ENCODE results near the gene BTNL9.
"Not testable (repeated sequence)": the region's sequence is repeated elsewhere in the genome, so short reads cannot be mapped to it uniquely, and the experiment has no call there.

BTNL9 gene

DNA sequence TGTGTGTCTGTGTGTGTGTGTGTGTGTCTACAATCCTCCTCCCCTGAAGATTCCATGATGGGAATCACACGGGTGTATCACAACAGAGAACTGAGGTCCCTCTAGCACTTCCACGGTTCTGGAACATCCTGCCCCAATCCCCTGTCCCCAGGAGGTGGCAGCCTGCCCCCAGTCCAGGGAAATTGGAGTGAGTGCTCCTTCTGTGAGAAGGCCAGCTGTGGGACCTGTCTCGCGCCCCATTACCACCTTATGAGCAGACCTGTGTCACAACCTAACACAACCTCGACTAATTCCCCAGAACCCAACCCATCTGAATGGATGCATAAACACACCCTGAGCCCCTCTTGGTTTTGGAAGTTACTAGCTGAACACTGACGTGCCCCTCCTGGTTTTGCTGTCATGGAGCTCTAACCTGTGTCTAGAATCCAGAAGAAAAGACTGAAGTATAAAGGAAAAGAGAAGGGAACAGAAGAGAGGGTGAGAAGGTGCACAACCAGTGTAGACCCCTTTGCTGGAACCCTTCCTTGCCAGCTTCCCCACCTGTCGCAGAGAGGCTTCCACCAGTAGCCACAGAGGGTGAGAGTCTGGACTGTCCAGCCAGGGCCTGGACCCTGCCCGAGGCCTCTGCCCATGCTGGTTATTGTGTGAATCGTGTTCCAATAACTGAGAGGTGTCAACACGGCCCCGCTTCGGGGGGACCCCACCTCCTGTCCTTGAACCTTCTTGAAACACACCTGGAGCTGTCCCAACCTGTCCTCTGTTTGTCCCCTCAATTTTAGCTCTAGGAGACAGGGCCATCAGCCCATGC, 3.4 kb downstream of the BTNL9 start:
- no peak for DNase-seq (ENCODE audit: low read depth)

DNA sequence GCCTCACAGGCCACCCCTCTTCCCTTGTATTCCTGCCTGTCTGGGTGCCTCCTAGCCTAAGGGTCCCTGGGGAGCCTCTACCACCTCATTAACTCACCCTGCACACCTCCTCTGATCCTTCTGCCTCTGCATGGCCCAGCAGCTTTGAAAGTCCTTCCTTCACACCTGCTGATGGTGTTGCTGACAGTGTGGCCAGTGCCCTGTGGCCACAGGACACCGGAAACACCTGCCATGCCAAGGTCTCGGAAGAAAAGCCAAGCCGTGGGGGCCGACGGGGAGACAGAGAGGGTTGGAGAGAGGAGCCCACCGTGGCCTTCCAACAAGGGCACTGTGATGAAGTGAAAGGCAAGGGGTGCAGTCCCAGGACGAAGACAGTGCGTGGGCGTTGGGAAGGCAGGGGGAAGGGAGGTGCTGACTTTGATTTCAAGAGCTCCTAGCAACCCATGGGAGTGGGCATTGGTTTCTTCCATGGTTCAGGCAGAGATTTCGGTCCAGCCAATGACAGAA, 4.1 kb downstream of the BTNL9 start:
- no peak for DNase-seq (ENCODE audit: low read depth)

DNA sequence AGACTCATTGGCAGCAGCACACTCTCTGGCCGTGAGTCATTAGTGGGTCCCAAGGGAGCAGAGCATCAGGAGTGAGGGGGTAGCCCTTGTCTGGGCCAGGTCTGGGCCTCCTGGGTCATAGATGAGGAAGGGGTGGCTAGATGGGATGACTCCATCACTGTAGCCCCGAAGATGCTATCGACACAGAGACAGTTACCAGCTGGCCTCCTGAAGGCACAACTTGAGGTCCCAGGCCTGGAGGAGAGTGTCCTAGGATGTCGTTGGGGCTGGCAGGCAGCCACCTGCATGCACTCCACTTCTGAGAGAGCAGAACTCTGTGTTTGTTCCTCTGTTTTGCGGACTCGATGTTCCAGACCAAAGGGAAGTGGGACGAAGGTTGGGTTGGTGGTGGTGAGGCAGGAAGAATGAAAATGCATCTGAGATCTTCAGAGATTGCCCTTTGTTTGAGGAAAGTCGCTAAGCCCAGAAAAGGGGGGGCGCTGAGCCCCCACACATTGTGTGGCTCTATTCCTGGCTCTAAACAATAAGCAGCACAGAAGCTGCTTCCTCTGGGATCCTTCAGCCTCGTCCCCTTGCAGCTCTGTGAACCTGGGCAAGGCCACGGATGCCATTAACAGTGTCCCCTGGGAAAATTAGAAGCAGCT, 4.7 kb downstream of the BTNL9 start:
- no peak for DNase-seq (ENCODE audit: low read depth)

DNA sequence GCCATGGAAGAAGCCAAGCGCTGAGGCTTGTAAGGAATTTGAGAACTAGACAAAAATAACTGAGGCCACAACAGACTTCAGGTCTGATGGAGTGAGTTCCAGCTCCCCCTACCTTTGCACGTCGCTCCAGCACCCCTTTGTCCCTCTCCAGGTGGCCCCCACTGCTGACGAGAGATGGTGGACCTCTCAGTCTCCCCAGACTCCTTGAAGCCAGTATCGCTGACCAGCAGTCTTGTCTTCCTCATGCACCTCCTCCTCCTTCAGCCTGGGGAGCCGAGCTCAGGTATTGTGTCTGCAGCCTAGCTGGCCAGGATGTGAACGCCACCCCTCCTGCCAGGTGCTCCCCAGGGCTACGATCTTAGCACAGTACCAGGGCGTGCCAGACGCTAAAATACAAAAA, 5.2 kb downstream of the BTNL9 start:
- DNase-seq (ENCODE audit: low read depth) = no peak

DNA sequence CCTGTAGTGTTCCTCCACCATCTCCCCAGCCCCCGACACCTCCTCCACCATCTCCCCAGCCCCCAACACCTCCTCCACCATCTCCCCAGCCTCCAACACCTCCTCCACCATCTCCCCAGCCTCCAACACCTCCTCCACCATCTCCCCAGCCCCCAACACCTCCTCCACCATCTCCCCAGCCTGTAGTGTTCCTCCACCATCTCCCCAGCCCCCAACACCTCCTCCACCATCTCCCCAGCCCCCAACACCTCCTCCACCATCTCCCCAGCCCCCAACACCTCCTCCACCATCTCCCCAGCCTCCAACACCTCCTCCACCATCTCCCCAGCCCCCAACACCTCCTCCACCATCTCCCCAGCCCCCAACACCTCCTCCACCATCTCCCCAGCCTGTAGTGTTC, 5.8 kb downstream of the BTNL9 start:
- not testable (repeated sequence) for DNase-seq (ENCODE audit: low read depth)

DNA sequence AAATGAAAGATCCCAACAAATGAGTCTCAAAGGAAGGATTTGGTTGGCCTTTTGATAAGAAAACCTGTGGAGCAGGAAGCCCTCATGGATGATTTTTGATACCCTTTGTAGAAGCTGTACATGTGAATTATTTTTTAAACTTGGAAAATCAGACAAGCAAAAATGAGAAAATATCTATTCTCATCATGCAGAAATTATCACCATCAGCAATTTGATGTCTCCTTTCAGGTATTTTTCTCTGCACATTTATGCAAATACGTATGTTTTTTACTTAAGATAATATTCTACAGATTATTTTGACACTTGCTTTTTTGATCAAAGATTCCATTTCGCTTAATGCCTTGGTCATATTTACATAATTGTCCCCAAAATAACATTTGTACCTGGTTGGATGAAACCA, 7.2 kb downstream of the BTNL9 start:
- DNase-seq (ENCODE audit: low read depth) = no peak

DNA sequence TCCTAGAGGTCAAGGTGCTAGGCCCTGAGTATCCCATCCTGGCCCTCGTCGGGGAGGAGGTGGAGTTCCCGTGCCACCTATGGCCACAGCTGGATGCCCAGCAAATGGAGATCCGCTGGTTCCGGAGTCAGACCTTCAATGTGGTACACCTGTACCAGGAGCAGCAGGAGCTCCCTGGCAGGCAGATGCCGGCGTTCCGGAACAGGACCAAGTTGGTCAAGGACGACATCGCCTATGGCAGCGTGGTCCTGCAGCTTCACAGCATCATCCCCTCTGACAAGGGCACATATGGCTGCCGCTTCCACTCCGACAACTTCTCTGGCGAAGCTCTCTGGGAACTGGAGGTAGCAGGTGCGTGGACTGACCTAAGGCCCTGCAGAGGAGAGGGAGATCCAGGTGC, 7.9 kb downstream of the BTNL9 start:
- DNase-seq (ENCODE audit: low read depth) = no peak

DNA sequence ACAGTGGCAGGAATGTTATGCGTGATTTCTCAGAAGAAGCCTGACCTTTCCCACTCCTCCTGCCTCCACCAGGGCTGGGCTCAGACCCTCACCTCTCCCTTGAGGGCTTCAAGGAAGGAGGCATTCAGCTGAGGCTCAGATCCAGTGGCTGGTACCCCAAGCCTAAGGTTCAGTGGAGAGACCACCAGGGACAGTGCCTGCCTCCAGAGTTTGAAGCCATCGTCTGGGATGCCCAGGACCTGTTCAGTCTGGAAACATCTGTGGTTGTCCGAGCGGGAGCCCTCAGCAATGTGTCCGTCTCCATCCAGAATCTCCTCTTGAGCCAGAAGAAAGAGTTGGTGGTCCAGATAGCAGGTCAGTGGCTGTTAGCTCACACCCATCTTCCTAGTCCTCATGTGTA, 9.9 kb downstream of the BTNL9 start:
- no peak for DNase-seq (ENCODE audit: low read depth)

DNA sequence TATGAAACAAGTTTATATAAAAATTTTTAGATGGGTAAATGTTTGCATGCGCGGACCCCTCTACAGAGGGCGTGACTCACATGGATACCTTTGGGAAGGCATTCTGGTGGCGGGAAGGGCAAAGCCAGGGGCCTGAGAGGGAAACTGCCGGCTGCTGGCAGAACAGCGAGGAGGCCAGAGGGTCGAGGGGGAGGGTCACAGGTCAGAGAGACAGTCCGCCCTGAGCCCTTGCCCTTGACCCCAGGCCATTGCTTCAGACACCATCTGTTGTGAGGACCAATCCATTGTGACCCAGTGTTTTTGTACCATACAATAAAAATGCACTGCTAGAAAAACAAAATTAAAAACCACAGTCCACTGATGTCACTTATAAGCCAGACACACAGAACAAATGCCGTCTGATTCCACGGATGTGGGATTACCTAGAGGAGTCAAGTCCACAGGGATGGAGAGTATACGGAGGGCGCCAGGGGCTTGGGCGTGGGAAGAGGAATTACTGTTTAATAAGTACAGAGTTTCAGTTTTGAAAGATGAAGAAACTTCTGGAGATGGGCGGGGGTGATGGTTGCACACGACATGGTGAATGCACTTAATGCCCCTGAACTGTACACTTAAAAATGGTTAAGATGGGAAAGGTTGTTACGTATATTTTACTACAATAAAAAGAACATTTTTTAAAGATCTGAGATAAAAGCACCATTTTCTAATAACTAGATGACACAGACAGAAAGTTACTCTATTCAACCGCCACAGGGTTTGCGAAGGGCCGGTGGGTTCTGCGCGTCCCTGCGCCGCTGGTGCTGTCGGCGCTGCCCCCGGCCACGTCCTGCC, 12.0 kb downstream of the BTNL9 start:
- DNase-seq (ENCODE audit: low read depth) = no peak

DNA sequence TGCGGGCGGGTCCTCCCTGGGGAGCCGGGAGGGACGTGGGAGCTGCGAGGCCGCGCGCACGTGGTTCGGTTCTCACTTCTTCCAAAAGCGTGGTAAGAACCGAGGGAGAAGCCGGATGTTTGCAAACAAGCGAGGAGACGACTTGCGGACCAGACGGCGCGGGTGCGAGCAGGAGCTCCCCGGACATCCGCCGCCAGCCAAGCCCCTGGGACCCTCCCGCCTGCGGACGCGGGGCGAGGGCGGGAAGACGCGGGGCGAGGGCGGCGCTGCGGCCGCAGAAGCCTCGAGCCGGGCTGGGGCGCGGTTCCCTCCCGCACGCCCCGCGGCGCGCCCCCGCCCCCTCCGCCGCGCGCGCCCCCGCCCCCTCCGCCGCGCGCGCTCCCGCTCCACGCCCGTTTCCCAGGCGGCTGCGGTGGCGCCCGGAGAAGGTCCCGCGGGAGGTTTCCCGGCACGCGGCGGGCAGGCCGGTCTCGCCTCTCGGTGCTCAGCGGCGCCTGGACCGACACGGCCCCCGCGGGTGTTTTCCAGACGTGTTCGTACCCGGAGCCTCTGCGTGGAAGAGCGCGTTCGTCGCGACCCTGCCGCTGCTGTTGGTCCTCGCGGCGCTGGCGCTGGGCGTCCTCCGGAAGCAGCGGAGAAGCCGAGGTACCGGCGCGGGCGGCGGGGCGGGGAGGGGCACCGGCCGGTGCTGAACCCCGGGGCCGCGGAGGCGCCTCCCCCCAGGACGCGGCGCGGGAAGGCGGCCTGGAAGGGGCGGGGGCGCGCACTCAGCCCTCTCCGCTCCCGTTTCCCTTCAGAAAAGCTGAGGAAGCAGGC, 12.8 kb downstream of the BTNL9 start:
- DNase-seq (ENCODE audit: low read depth) = no peak

DNA sequence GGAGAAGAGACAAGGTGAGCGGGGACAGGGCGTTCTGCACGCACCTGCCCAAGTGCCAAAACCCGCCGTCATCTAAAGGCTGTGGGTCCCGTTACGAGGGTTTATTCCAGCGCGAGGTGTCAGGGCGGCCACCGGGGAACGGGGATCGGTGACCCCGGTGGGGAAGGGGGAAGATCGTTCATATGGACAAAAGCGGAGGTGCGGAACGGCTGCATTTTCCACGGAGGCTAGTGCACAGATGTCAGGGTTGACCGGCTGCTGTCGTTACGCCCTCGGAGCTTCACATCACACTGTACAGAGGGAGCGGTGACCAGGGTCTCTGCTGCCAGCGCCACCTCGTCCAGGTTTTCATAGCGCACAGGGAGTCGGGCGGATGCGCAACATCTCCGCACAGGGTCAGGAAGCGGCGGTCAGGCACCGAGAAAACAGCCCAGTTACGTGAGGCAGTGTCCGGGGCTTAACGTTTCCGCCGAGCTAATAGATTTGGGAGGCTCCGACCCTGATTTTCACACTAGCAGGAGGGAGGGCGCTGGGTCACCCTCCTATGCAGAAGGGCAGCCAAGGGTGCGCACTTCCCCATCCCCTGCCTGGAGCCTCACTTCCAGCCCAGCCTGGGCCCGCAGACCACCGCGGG, 13.5 kb downstream of the BTNL9 start:
- no peak for DNase-seq (ENCODE audit: low read depth)

DNA sequence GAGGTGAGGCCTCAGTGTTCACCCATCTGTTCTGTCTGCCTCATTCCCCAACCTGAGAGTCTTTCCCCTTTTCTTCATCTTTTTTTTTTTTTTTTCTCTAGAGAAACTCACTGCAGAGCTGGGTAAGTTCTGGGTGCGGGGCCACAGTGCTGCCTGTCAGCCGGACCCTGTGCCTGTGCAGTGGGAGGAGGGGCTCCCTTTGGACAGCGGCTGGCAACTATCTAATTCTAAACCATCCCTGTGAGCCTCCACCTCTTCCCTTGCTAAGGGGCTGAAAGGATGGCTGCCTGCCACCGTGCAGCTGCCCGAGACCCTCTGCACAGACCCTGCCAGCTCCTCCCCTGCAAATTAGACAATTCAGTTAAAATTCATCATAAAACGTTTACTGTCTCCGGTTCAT, 14.1 kb downstream of the BTNL9 start:
- no peak for DNase-seq (ENCODE audit: low read depth)

DNA sequence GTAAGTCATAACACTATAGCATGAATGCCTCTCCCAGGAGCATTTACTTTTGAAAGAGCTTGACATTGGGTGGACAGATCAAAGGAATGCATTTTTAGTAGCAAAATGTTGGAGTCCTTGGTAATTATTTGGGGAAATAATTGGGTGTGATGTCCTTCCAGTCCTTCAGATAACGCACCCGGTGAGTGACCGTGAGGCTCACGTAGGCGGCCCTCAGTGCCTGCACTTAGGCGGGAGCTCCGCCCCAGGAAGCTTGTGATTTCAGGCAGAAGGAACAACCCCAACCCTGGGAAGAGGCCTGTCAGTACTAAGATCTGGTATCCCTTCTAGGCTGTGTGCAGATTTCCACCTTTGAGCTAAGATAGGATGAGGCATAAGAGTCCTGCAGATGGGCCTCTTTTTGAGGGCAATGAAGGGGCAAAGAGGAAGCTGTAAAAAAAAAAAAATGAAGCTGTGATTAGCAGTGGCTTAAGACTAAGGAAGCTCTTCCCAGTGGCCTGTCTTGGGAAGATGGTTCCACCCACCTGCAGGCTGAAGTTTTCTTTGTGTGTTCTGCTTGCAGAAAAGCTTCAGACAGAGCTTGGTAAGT, 14.9 kb downstream of the BTNL9 start:
- no peak for DNase-seq (ENCODE audit: low read depth)

DNA sequence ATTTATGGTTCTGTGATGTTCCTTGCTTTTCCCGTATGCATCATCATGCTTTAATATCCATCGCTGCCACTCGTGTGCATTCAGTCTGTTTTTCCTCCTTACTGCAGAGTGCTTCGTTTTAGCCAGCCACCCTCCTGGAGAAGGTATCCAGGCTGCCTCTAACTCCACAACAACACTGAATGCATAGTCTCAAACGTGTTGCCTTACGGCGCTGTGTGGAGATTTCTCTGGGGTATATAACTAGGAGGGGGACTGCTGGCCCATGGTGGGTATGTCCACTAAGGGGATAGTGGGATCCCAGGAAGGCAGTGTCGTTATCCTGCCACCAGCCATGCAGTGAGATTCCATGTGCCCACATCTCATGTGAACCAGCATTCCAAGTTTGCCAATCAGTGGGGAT, 16.4 kb downstream of the BTNL9 start:
- DNase-seq (ENCODE audit: low read depth) = no peak

DNA sequence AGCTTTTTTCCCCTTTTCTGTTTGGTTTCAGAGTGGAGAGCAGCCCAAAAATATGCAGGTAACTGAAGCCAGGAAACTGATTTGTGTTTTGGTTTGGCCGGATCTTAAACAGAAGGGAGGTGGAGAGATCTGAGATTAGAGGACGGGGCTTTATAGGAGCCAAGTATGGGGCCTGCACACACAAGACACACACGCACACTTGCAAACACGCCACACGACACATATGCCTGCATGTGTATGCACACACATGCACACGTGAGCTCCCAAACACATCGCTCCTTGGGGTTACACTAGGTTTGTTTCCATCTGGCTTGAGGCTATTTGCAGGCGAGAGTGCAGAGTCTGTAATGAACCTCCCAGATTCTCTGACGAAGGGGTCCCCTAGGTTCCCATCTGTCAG, 18.3 kb downstream of the BTNL9 start:
- no peak for DNase-seq (ENCODE audit: low read depth)

DNA sequence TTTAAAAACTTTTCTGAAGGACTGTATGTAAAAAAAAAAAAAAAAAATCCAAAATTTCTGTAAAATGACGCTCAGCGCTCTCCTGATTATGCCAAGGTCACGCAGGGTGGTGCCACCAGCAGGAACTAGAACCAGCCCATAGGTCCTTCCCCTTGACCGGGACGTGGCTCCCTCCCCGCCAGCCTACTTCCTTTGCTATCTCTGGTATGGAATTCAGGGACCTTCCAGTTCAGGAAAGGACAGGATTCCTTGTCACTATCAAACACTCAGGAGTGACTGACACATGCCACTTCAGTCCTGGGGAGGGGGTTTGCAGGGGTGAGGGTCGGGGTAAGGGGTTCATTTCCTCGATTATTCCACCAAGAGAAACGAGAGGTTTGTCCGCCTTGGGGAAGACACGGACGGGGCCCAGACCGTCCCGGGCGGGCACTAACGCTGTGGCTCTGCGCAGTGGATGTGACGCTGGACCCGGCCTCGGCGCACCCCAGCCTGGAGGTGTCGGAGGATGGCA, 18.8 kb downstream of the BTNL9 start:
- no peak for DNase-seq (ENCODE audit: low read depth)

DNA sequence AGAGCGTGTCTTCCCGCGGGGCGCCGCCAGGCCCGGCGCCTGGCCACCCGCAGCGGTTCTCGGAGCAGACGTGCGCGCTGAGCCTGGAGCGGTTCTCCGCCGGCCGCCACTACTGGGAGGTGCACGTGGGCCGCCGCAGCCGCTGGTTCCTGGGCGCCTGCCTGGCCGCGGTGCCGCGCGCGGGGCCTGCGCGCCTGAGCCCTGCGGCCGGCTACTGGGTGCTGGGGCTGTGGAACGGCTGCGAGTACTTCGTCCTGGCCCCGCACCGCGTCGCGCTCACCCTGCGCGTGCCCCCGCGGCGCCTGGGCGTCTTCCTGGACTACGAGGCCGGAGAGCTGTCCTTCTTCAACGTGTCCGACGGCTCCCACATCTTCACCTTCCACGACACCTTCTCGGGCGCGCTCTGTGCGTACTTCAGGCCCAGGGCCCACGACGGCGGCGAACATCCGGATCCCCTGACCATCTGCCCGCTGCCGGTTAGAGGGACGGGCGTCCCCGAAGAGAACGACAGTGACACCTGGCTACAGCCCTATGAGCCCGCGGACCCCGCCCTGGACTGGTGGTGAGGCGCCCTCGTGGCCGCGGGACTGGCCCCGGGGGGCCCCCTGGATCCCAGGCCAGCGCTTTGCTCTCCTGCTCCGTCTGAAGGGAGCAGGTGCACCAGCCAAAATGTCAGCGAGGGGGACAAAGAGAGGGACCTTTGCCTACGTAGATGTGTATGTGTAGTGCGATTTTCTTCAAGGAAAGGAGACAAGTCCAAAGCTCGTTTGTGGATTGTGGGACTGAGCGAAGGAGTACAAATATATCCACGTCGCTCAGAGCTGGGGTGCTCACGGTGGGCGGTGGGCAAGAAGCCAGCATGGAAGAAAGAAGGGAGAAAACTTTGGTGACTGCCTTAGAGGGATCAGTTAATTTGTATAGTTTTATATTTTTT, 19.5 kb downstream of the BTNL9 start:
- no peak for DNase-seq (ENCODE audit: low read depth)

DNA sequence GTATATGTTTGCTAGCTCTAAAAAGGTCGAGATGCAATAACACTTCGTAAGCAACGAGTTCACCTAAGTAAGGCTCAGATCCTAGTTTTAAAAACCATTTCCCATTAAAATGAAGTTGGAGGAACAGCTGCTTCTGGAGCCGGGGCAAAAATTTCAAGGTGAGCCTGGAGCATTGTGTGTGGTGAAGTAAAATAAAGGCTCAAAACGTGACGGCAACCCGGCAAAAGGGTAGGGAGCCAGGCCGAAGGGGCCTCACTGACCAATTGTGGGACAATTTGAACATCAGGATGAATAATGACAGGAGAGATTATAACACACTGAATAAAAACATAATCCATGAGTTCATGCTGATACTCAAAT, 20.1 kb downstream of the BTNL9 start:
- DNase-seq (ENCODE audit: low read depth) = no peak

DNA sequence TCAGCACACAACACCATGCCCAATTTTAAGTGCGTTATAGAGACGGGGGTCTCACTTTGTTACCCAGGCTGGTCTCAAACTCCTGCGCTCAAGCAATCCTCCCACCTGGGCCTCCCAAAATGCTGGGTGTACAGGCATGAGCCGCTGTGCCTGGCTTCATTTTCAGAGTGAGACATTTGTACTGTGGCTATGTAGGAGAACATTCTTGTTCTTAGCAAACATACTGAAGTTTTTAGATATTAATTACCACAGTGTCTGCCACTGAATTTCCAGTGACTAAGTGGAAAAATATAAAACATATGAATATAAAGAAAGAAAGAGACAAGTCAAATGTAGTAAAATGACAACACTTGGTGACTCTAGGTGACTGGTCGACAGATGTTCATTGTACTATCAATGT, 20.9 kb downstream of the BTNL9 start:
- no peak for DNase-seq (ENCODE audit: low read depth)

DNA sequence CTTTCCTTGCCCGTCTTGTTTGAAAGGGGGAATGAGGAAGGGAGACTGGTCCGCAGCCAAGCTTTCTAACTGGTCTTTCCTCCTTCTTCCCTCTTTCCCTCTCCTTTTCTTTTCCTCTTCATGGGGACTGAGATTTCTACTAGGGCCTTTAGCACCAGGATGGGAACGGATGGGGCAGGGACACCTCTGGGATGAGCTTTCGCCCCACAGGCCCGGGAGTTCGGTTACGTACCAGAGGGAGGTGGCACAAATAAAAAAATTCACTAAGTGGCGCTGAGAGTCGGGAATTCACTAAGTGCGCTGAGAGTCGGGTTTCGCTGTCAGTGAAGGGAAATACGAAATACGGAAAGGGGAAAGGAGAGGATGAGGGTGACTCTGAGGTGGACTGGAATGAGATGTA, 21.6 kb downstream of the BTNL9 start:
- no peak for DNase-seq (ENCODE audit: low read depth)
